KMS-11 (cell line): ENCODE results near the gene RGS4.

Source experiments
- H2AFZ ChIP-seq: fragments of 200-600 bp; sonication (generic); 2 replicates; pipeline ENCODE4 v1.6.1; 2016; ENCODE audit warnings: antibody characterized with exemption, mixed run types, low read depth
- H3K27ac ChIP-seq: fragments of 200-600 bp; sonication (generic); 2 replicates; pipeline ENCODE4 v1.6.1; 2016; ENCODE audit warnings: mild to moderate bottlenecking, mixed run types
- H3K27me3 ChIP-seq: fragments of 200-600 bp; sonication (generic); 2 replicates; pipeline ENCODE4 v1.6.1; 2017; ENCODE audit warnings: mild to moderate bottlenecking, low read depth, mixed run types, moderate library complexity; ENCODE audit not compliant: insufficient read depth
- H3K36me3 ChIP-seq: fragments of 200-600 bp; sonication (generic); 2 replicates; pipeline ENCODE4 v1.6.1; 2017; ENCODE audit warnings: mild to moderate bottlenecking, mixed run types; ENCODE audit not compliant: insufficient read depth
- H3K4me1 ChIP-seq: fragments of 200-600 bp; sonication (generic); 2 replicates; pipeline ENCODE4 v1.6.1; 2016; ENCODE audit warnings: mild to moderate bottlenecking, low read depth, mixed run types; ENCODE audit not compliant: poor library complexity, severe bottlenecking
- H3K4me2 ChIP-seq: fragments of 200-600 bp; sonication (generic); 2 replicates; pipeline ENCODE4 v1.7.0; 2016; ENCODE audit warnings: mild to moderate bottlenecking, mixed run types
- H3K4me3 ChIP-seq: fragments of 200-600 bp; sonication (generic); IDR thresholded peaks from 2 replicates; pipeline ENCODE4 v1.6.1; 2017; ENCODE audit warnings: low read depth, low read length, mixed read lengths; ENCODE audit not compliant: insufficient read depth
- H3K79me2 ChIP-seq: fragments of 200-600 bp; sonication (generic); 2 replicates; pipeline ENCODE4 v1.6.1; 2016; ENCODE audit warnings: low read depth, mixed run types; ENCODE audit not compliant: insufficient read depth
- H3K9ac ChIP-seq: fragments of 200-600 bp; sonication (generic); 2 replicates; pipeline ENCODE4 v1.6.1; 2016; ENCODE audit warnings: mild to moderate bottlenecking, mixed run types
- H4K20me1 ChIP-seq: fragments of 200-600 bp; sonication (generic); 2 replicates; pipeline ENCODE4 v1.6.1; 2016; ENCODE audit warnings: mild to moderate bottlenecking, mixed run types; ENCODE audit not compliant: insufficient read depth
- TF ChIP-seq, protein P1 (sequence below): fragments of 200-600 bp; sonication (generic); conservative IDR thresholded peaks from 2 replicates; pipeline ENCODE4 v1.6.1; 2017; ENCODE audit warnings: low read depth, mild to moderate bottlenecking, antibody characterized with exemption, low read length, moderate library complexity, mixed read lengths

The RGS4 gene

DNA sequence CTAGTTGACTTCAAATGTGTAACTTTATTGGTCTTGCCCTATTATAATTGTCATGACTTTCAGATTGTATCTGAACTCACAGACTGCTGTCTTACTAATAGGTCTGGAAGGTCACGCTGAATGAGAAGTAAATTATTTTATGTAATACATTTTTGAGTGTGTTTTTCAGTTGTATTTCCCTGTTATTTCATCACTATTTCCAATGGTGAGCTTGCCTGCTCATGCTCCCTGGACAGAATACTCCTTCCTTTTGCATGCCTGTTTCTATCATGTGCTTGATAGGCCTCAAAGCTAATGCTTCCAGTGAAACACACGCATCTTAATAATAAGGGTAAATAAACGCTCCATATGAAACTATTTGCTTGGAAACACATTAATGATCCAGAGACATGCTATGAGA is 7.3 kb downstream of the RGS4 start:
- Histone ChIP-seq H3K36me3 (no peaks in the 10 kb centered on the region), H4K20me1 (no peaks in the 10 kb centered on the region), H3K9ac (no peak overlapping the region), H3K4me2 (no peak overlapping the region), H3K4me3 (no peak overlapping the region), H3K4me1 (no peaks in the 10 kb centered on the region), H3K27me3 (no peaks in the 10 kb centered on the region), H3K79me2 (no peaks in the 10 kb centered on the region), H3K27ac (no peak overlapping the region), H2AFZ (no peak overlapping the region)
- TF ChIP-seq, protein P1, sequence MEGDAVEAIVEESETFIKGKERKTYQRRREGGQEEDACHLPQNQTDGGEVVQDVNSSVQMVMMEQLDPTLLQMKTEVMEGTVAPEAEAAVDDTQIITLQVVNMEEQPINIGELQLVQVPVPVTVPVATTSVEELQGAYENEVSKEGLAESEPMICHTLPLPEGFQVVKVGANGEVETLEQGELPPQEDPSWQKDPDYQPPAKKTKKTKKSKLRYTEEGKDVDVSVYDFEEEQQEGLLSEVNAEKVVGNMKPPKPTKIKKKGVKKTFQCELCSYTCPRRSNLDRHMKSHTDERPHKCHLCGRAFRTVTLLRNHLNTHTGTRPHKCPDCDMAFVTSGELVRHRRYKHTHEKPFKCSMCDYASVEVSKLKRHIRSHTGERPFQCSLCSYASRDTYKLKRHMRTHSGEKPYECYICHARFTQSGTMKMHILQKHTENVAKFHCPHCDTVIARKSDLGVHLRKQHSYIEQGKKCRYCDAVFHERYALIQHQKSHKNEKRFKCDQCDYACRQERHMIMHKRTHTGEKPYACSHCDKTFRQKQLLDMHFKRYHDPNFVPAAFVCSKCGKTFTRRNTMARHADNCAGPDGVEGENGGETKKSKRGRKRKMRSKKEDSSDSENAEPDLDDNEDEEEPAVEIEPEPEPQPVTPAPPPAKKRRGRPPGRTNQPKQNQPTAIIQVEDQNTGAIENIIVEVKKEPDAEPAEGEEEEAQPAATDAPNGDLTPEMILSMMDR, result no peak

DNA sequence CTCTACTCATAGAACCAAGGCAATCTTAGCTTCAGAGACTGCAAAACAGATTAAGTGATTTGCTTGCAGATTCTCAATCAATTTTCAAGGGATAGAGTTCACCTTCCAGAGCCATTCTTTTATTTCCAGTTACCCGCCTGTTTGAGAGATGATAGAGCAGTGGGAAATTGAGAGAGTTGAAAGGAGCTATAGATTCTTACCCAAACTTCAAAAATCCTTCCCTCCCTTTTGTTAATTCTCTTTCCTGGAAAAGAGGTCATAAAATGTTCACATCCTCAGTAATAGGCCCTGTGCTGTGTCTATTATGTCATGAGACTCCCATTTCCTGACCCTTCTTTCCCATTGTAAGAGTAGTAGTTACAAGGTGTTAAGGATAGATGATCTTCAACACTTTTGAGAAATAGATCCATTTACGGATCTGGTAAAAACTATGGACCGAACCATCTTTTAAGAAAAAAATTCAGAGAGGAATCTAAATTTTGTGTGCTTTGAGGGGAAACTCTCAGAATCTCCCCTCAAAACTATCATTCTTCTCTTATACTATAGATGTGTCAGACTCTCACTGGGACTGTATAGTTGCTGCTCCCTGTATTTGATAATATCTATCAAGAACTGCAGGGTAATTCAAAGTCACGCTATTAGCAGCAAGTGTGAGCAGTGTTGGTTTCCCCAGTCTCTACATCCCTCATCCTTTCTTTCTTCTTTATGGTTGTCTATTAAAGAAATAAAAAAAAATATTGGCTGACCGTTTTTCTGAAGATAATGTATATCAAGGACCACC is 8.0 kb downstream of the RGS4 start:
- Histone ChIP-seq H3K9ac (no peak overlapping the region), H3K4me3 (no peak overlapping the region), H2AFZ (no peak overlapping the region), H3K27me3 (no peaks in the 10 kb centered on the region), H4K20me1 (no peaks in the 10 kb centered on the region), H3K79me2 (no peaks in the 10 kb centered on the region), H3K27ac (no peak overlapping the region), H3K36me3 (no peaks in the 10 kb centered on the region), H3K4me1 (no peaks in the 10 kb centered on the region), H3K4me2 (no peak overlapping the region)
- TF ChIP-seq, protein P1, result no peak

- Histone ChIP-seq H3K4me2 (no peak overlapping the region), H3K36me3 (no peaks in the 10 kb centered on the region), H4K20me1 (no peaks in the 10 kb centered on the region), H3K4me1 (no peaks in the 10 kb centered on the region), H3K4me3 (no peak overlapping the region), H2AFZ (no peak overlapping the region), H3K27ac (no peak overlapping the region), H3K9ac (no peak overlapping the region), H3K79me2 (no peaks in the 10 kb centered on the region), H3K27me3 (no peaks in the 10 kb centered on the region)
- TF ChIP-seq, protein P1, result no peak
Measured at GRCh38 chr1:163082971-163083370, 13.8 kb downstream of the RGS4 start.

DNA sequence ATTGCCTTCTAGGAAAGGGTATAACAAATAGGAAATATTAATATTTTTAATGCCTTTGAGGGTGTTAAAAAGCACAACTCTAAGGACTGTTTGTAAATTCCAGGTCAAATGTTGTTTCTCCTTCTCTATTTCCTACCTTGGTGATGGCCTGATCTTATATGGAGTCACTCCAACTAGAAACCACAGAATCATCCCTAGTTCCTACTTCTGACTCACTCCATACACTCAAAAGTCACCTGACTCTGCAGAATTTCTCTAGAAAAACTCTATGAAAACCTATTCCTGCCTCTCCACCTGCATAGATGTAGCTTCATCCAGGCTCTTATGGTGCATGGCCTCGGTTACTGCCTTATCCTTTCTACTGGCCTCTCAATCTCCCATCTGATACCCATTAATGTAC is 14.5 kb downstream of the RGS4 start:
- TF ChIP-seq, protein P1, result no peak
- H3K79me2 ChIP-seq, result no peaks in the 10 kb centered on the region
- H3K27me3 ChIP-seq, result no peaks in the 10 kb centered on the region
- no peak overlapping the region for H3K4me3 ChIP-seq
- H4K20me1 ChIP-seq, result no peaks in the 10 kb centered on the region
- no peaks in the 10 kb centered on the region for H3K4me1 ChIP-seq
- H3K4me2 ChIP-seq, result no peak overlapping the region
- H3K27ac ChIP-seq, result no peak overlapping the region
- no peak overlapping the region for H3K9ac ChIP-seq
- no peaks in the 10 kb centered on the region for H3K36me3 ChIP-seq
- H2AFZ ChIP-seq, result no peak overlapping the region
